ENCODE measurements around the gene BMP2K. TPM values are rescaled to one million over a fixed set of nuclear protein-coding genes. Genes with fewer than 3 reads are reported as not detected.

The BMP2K gene
- total RNA-seq, 2 experiments from 2014 or later = 4.6 to 5.6 TPM

- Mint-ChIP-seq H3K27ac (no peak overlapping the region), H3K36me3 (ENCODE audit: low read depth) (no peaks in the 10 kb centered on the region), H3K4me3 (no peak overlapping the region), H3K27me3 (no peaks in the 10 kb centered on the region), H3K9me3 (no peaks in the 10 kb centered on the region), H3K4me1 (ENCODE audit: low read depth) (no peaks in the 10 kb centered on the region)
- no peak for ATAC-seq (ENCODE audit: poor library complexity)
- no peaks in the 10 kb centered on the region for H3K27me3 ChIP-seq (ENCODE audit: control insufficient read depth in 1 of 2, insufficient read depth in 2 of 2, low read length in 2 of 2)
- CTCF ChIA-PET = no interaction called here
- TF ChIP-seq CTCF (IDR thresholded peaks at IDR 0.05) = no peak
- no peaks in the 10 kb centered on the region for H3K4me1 ChIP-seq (ENCODE audit: insufficient read depth, low read length)
- no peaks in the 10 kb centered on the region for H3K9me3 ChIP-seq (ENCODE audit: control insufficient read depth in 1 of 2, insufficient read depth in 1 of 2, low read length in 2 of 2)
- H3K27ac ChIP-seq (ENCODE audit: low read depth in 1 of 2, low read length in 2 of 2) = no peak overlapping the region
- DNase-seq = no peak
- no peaks in the 10 kb centered on the region for H3K36me3 ChIP-seq (ENCODE audit: insufficient read depth, low read length)
- POLR2A ChIA-PET = no interaction called here
- no peak overlapping the region for H3K4me3 ChIP-seq (ENCODE audit: low read length)
- intact Hi-C loops (cut with DNase I, micrococcal nuclease) = no loop called here
Measured at GRCh38 chr4:78763763-78764387, 12.3 kb upstream of the BMP2K start.

GRCh38 chr4:78764498-78764961 is 11.6 kb upstream of the BMP2K start:
- Mint-ChIP-seq H3K4me3 (no peak overlapping the region), H3K9me3 (no peaks in the 10 kb centered on the region), H3K4me1 (ENCODE audit: low read depth) (no peaks in the 10 kb centered on the region), H3K27ac (no peak overlapping the region), H3K36me3 (ENCODE audit: low read depth) (no peaks in the 10 kb centered on the region), H3K27me3 (no peaks in the 10 kb centered on the region)
- H3K27me3 ChIP-seq (ENCODE audit: control insufficient read depth in 1 of 2, insufficient read depth in 2 of 2, low read length in 2 of 2) = no peaks in the 10 kb centered on the region
- CTCF ChIA-PET = no interaction called here
- TF ChIP-seq CTCF (IDR thresholded peaks at IDR 0.05) = no peak
- no peaks in the 10 kb centered on the region for H3K36me3 ChIP-seq (ENCODE audit: insufficient read depth, low read length)
- POLR2A ChIA-PET = no interaction called here
- ATAC-seq (ENCODE audit: poor library complexity) (no peak), DNase-seq (no peak)
- H3K4me3 ChIP-seq (ENCODE audit: low read length) = no peak overlapping the region
- no peaks in the 10 kb centered on the region for H3K4me1 ChIP-seq (ENCODE audit: insufficient read depth, low read length)
- no peaks in the 10 kb centered on the region for H3K9me3 ChIP-seq (ENCODE audit: control insufficient read depth in 1 of 2, insufficient read depth in 1 of 2, low read length in 2 of 2)
- intact Hi-C loops (cut with DNase I, micrococcal nuclease) = no loop called here
- no peak overlapping the region for H3K27ac ChIP-seq (ENCODE audit: low read depth in 1 of 2, low read length in 2 of 2)

- H3K4me1 ChIP-seq (ENCODE audit: insufficient read depth, low read length) = no peaks in the 10 kb centered on the region
- no peaks in the 10 kb centered on the region for H3K27me3 ChIP-seq (ENCODE audit: control insufficient read depth in 1 of 2, insufficient read depth in 2 of 2, low read length in 2 of 2)
- intact Hi-C loops (cut with DNase I, micrococcal nuclease) = no loop called here
- no peaks in the 10 kb centered on the region for H3K4me1 Mint-ChIP-seq (ENCODE audit: low read depth)
- no peaks in the 10 kb centered on the region for H3K9me3 Mint-ChIP-seq
- no peak overlapping the region for H3K4me3 Mint-ChIP-seq
- H3K27ac ChIP-seq (ENCODE audit: low read depth in 1 of 2, low read length in 2 of 2) = no peak overlapping the region
- no peak overlapping the region for H3K27ac Mint-ChIP-seq
- H3K4me3 ChIP-seq (ENCODE audit: low read length) = no peak overlapping the region
- no peak for DNase-seq
- H3K36me3 Mint-ChIP-seq (ENCODE audit: low read depth) = no peaks in the 10 kb centered on the region
- no peaks in the 10 kb centered on the region for H3K36me3 ChIP-seq (ENCODE audit: insufficient read depth, low read length)
- H3K27me3 Mint-ChIP-seq = no peaks in the 10 kb centered on the region
- no peaks in the 10 kb centered on the region for H3K9me3 ChIP-seq (ENCODE audit: control insufficient read depth in 1 of 2, insufficient read depth in 1 of 2, low read length in 2 of 2)
- no peak for TF ChIP-seq CTCF (IDR thresholded peaks at IDR 0.05)
- POLR2A ChIA-PET = no interaction called here
- CTCF ChIA-PET = no interaction called here
- no peak for ATAC-seq (ENCODE audit: poor library complexity)
Measured at GRCh38 chr4:78765432-78766006, 10.6 kb upstream of the BMP2K start.
